ENCODE measurements around the gene CRIM1. TPM values are rescaled to one million over a fixed set of nuclear protein-coding genes. Genes with fewer than 3 reads are reported as not detected.

Gene CRIM1
- total RNA-seq, 1 donor from 2014 or later: 158 TPM

DNA sequence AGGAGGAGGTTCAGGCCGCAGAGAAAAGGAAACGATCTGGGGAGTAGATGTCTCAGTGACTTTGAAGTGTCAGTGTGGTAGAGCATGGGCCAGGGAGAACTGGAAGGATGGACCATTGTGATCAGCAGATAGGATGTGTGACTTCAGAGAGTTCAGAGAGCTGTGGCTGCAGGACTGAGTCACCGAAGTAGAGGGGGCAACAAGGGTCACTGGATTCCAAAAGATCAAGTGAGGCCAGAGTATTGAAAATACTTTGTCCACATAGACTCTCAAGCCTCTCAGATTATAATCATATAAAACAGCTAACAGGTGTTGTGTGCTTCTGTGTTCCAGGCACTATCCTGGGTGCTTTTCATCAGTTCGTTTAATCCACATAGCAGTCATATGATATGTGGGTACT lies 99.4 kb downstream of the CRIM1 start:
- peaks cover 40% of the 10 kb centered on the region for H3K4me1 ChIP-seq
- TF ChIP-seq, protein P1, sequence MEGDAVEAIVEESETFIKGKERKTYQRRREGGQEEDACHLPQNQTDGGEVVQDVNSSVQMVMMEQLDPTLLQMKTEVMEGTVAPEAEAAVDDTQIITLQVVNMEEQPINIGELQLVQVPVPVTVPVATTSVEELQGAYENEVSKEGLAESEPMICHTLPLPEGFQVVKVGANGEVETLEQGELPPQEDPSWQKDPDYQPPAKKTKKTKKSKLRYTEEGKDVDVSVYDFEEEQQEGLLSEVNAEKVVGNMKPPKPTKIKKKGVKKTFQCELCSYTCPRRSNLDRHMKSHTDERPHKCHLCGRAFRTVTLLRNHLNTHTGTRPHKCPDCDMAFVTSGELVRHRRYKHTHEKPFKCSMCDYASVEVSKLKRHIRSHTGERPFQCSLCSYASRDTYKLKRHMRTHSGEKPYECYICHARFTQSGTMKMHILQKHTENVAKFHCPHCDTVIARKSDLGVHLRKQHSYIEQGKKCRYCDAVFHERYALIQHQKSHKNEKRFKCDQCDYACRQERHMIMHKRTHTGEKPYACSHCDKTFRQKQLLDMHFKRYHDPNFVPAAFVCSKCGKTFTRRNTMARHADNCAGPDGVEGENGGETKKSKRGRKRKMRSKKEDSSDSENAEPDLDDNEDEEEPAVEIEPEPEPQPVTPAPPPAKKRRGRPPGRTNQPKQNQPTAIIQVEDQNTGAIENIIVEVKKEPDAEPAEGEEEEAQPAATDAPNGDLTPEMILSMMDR (IDR thresholded peaks at IDR 0.05): no peak
- no peaks in the 10 kb centered on the region for H3K9me3 ChIP-seq
- ATAC-seq (no peak), DNase-seq (no peak)
- intact Hi-C loops (cut with DNase I): no loop called here
- H3K36me3 ChIP-seq: peaks cover 24% of the 10 kb centered on the region
- no peak overlapping the region for H3K4me3 ChIP-seq
- H3K27ac ChIP-seq: no peak overlapping the region
- H3K27me3 ChIP-seq: no peaks in the 10 kb centered on the region

DNA sequence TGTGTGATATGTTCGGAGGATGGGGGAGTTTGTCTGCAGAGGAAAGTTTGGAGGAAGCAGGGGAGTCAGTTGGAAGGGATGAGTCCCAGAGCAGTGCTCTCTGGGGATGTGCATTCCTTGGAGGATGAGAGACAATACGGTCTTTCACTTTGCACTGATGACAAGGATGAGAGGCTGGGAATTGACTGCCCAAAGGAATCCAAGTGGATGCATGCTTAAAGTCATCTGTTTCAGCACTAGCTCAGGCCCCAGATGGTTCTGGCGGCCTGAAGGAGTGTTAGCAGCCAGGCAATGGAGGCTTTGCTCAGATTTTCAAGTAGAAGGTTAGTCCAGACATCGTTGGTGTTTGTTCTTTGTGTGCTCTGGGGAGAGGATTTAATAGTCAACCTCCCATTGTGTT lies 100.2 kb downstream of the CRIM1 start:
- TF ChIP-seq, protein P1 (IDR thresholded peaks at IDR 0.05): no peak
- Histone ChIP-seq H3K4me3 (no peak overlapping the region), H3K36me3 (peaks cover 23% of the 10 kb centered on the region), H3K27ac (peak overlapping the region; percentile 48), H3K4me1 (peaks cover 40% of the 10 kb centered on the region), H3K27me3 (no peaks in the 10 kb centered on the region), H3K9me3 (no peaks in the 10 kb centered on the region)
- DNase-seq (no peak), ATAC-seq (no peak)
- intact Hi-C loops (cut with DNase I): no loop called here

DNA sequence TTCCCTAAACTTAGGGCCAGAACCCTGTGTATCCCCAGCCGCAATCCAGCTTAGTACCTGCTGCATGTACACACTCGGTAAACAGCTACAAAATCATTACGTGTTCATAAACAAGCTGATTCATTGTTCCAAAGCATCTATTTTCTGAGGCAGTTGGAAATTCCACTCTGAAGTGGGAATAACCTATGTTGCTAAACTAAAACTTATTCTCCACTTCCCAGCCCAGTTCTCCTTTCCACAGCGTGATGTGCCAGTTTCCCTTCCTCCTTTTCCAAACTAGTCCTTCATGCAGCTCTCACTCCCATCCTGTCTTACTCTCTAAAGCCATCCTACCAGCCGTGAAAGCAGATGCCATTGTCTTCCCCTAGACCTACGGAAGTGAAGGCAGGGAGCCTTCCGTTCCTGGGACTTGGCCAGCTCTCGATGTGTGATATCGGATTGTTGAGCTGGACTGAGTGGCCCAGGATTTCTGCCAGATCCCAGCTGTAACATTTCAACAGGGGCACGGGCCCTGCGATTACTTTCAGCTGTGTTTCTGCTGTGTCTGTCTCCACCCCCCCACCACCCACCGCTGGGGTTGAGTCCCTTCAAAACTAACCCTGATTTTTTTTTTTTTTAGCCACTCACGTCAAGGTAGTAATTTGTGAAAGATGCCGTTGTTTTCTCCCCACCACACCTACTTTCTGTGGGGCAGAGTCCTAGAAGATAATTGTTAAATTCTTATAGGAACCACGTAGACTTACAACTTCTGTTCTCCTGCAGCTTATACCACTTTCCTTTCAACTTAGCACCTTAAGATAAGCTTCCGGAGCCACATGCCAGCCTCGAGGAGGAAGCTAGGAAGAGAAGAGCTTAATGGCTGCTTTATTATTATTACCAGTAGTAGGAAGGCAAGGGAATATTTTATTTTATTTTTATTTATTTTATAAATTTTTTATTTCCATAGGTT lies 100.9 kb downstream of the CRIM1 start:
- H3K4me3 ChIP-seq: no peak overlapping the region
- H3K9me3 ChIP-seq: no peaks in the 10 kb centered on the region
- ATAC-seq (peak; percentile 66), DNase-seq (peak; percentile 72)
- intact Hi-C loops (cut with DNase I): no loop called here
- TF ChIP-seq, protein P1 (IDR thresholded peaks at IDR 0.05): no peak
- H3K4me1 ChIP-seq: peaks cover 46% of the 10 kb centered on the region
- H3K27ac ChIP-seq: peak overlapping the region; percentile 48
- H3K36me3 ChIP-seq: peaks cover 23% of the 10 kb centered on the region
- H3K27me3 ChIP-seq: no peaks in the 10 kb centered on the region

DNA sequence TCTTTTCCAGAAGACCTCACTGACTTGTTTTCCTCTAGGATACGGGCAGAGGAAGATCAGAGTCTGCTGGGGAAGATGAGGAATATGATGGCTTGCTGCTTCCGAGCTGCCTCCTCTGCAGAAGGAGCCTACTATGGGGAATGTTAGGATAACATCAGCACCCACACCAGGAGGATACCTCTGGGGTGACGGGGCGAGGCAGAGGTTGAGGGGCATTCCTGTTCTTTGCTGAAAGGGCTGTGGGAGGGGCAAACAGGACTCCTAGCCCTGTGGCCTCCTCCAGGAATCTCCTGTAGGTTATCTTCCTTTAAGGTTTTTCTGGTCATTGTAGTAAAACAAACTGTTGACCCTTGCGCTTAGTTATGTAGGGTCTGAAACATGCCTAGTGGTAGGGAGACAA lies 102.5 kb downstream of the CRIM1 start:
- intact Hi-C loops (cut with DNase I): no loop called here
- TF ChIP-seq, protein P1 (IDR thresholded peaks at IDR 0.05): no peak
- peaks cover 18% of the 10 kb centered on the region for H3K36me3 ChIP-seq
- DNase-seq (no peak), ATAC-seq (no peak)
- H3K27me3 ChIP-seq: no peaks in the 10 kb centered on the region
- H3K9me3 ChIP-seq: no peaks in the 10 kb centered on the region
- H3K4me3 ChIP-seq: no peak overlapping the region
- H3K27ac ChIP-seq: no peak overlapping the region
- H3K4me1 ChIP-seq: peaks cover 61% of the 10 kb centered on the region

DNA sequence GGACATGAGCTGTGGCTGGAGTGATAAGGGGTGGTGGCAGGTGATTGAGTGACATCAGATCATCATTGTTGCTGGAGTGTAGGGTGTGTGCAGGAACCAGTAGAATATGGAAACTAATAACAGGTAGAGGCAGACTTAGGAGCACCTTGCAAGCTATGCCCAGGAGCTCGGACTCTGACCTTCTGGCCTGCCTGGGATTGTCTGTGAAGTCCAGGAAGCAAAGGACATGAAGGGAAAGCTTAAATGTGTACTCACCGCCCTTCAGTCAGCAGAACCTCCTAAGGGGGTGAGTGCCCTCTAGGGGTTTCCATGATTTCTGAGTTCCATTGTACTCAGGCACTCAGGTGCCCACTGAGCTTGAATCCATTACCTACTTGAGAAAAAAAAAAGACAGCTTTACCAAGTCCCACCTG lies 104.2 kb downstream of the CRIM1 start:
- TF ChIP-seq, protein P1 (IDR thresholded peaks at IDR 0.05): peak; percentile 48
- ATAC-seq: peak; percentile 74
- H3K4me1 ChIP-seq: peaks cover 61% of the 10 kb centered on the region

More for the DNA sequence above, 104.2 kb downstream of the CRIM1 start:
- intact Hi-C loops (cut with DNase I): no loop called here
- Histone ChIP-seq H3K27ac (no peak overlapping the region), H3K27me3 (no peaks in the 10 kb centered on the region), H3K9me3 (no peaks in the 10 kb centered on the region), H3K4me3 (no peak overlapping the region), H3K36me3 (peaks cover 21% of the 10 kb centered on the region)
- DNase-seq: no peak
